Measurements from ENCODE around the gene DNAH8.
"Not testable (repeated sequence)": the region's sequence is repeated elsewhere in the genome, so short reads cannot be mapped to it uniquely, and the experiment has no call there.

The DNAH8 gene

GRCh38 chr6:38715016-38715689 lies at the start of gene DNAH8:
Gene DNAH8, plus strand, starts transcription at chr6:38715311. Its CDS starts 7,499 bp downstream, at chr6:38722810.
- no peak for DNase-seq

GRCh38 chr6:38671885-38672467 lies 43.1 kb upstream of the DNAH8 start:
- no peak for DNase-seq

- peak; percentile 17 for DNase-seq
Observed at GRCh38 chr6:38673397-38674165, 41.5 kb upstream of the DNAH8 start.

GRCh38 chr6:38676236-38676973 lies 38.7 kb upstream of the DNAH8 start:
- DNase-seq, result no peak

- DNase-seq, result no peak
Observed at GRCh38 chr6:38676974-38677544, 38.1 kb upstream of the DNAH8 start.

GRCh38 chr6:38678178-38678760 lies 36.8 kb upstream of the DNAH8 start:
- no peak for DNase-seq

GRCh38 chr6:38679668-38680067 lies 35.4 kb upstream of the DNAH8 start:
- DNase-seq, result no peak

- DNase-seq, result no peak
Observed at GRCh38 chr6:38681850-38682249, 33.3 kb upstream of the DNAH8 start.

- DNase-seq, result no peak
Observed at GRCh38 chr6:38684237-38684636, 30.9 kb upstream of the DNAH8 start.

GRCh38 chr6:38684904-38685303 lies 30.2 kb upstream of the DNAH8 start:
- DNase-seq, result no peak

- no peak for DNase-seq
Observed at GRCh38 chr6:38686270-38687042, 28.7 kb upstream of the DNAH8 start.

GRCh38 chr6:38687043-38687353 lies 28.1 kb upstream of the DNAH8 start:
- DNase-seq, result no peak

GRCh38 chr6:38687549-38687948 lies 27.6 kb upstream of the DNAH8 start:
- no peak for DNase-seq

GRCh38 chr6:38688579-38689087 lies 26.5 kb upstream of the DNAH8 start:
- no peak for DNase-seq

GRCh38 chr6:38695227-38695900 lies 19.7 kb upstream of the DNAH8 start:
- DNase-seq, result no peak

- no peak for DNase-seq
Observed at GRCh38 chr6:38695933-38696332, 19.2 kb upstream of the DNAH8 start.

- DNase-seq, result no peak
Observed at GRCh38 chr6:38696345-38696744, 18.8 kb upstream of the DNAH8 start.

- DNase-seq, result no peak
Observed at GRCh38 chr6:38697846-38698245, 17.3 kb upstream of the DNAH8 start.

- DNase-seq, result not testable (repeated sequence)
Observed at GRCh38 chr6:38699702-38700101, 15.4 kb upstream of the DNAH8 start.

GRCh38 chr6:38701551-38701950 lies 13.6 kb upstream of the DNAH8 start:
- DNase-seq, result no peak
